Neural cell (in vitro differentiated cells): Measurements from ENCODE around the gene PIK3C2G.

Source experiments
- EP300 ChIP-seq: fragments of 450-650 bp; conservative IDR thresholded peaks from 2 replicates; pipeline ENCODE4 v1.6.1; 2014; ENCODE audit warnings: antibody characterized with exemption, mild to moderate bottlenecking, moderate library complexity; ENCODE audit not compliant: poor library complexity, severe bottlenecking
- EZH2 ChIP-seq: fragments of 200-600, 300-800 bp; shearing (Covaris generic), sonication (generic); IDR thresholded peaks from 2 replicates; pipeline ENCODE4 v1.6.1; 2014; ENCODE audit warnings: antibody characterized with exemption, low read length, borderline replicate concordance, mild to moderate bottlenecking; ENCODE audit not compliant: insufficient read depth, poor library complexity, severe bottlenecking
- MXI1 ChIP-seq: fragments of 450-650 bp; conservative IDR thresholded peaks from 2 replicates; pipeline ENCODE4 v1.6.1; 2014; ENCODE audit warnings: antibody characterized with exemption, mild to moderate bottlenecking; ENCODE audit not compliant: poor library complexity, severe bottlenecking
- RAD21 ChIP-seq: fragments of 450-650 bp; conservative IDR thresholded peaks from 2 replicates; pipeline ENCODE4 v1.6.1; 2014; ENCODE audit warnings: antibody characterized with exemption, mild to moderate bottlenecking, moderate library complexity
- SMC3 ChIP-seq: fragments of 450-650 bp; conservative IDR thresholded peaks from 2 replicates; pipeline ENCODE4 v1.6.1; 2014; ENCODE audit warnings: antibody characterized with exemption, mild to moderate bottlenecking, moderate library complexity; ENCODE audit not compliant: poor library complexity
- TAF1 ChIP-seq: IDR thresholded peaks from 2 replicates; pipeline ENCODE4 v1.6.1; 2012; ENCODE audit warnings: low read depth
- TF ChIP-seq, protein P1 (sequence below): fragments of 450-650 bp; IDR thresholded peaks from 2 replicates; pipeline ENCODE4 v1.5.1; 2014; ENCODE audit warnings: antibody characterized with exemption, mild to moderate bottlenecking, moderate library complexity; ENCODE audit not compliant: poor library complexity, severe bottlenecking

GRCh38 chr12:18551106-18551505 is 289.8 kb downstream of the PIK3C2G start:
- TF ChIP-seq, protein P1, sequence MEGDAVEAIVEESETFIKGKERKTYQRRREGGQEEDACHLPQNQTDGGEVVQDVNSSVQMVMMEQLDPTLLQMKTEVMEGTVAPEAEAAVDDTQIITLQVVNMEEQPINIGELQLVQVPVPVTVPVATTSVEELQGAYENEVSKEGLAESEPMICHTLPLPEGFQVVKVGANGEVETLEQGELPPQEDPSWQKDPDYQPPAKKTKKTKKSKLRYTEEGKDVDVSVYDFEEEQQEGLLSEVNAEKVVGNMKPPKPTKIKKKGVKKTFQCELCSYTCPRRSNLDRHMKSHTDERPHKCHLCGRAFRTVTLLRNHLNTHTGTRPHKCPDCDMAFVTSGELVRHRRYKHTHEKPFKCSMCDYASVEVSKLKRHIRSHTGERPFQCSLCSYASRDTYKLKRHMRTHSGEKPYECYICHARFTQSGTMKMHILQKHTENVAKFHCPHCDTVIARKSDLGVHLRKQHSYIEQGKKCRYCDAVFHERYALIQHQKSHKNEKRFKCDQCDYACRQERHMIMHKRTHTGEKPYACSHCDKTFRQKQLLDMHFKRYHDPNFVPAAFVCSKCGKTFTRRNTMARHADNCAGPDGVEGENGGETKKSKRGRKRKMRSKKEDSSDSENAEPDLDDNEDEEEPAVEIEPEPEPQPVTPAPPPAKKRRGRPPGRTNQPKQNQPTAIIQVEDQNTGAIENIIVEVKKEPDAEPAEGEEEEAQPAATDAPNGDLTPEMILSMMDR = no peak
- no peak for TF ChIP-seq EZH2
- TF ChIP-seq TAF1 = no peak
- TF ChIP-seq EP300 = no peak
- TF ChIP-seq SMC3 = no peak
- TF ChIP-seq MXI1 = no peak
- no peak for TF ChIP-seq RAD21
